ENCODE data around the gene CERS5. TPM values are rescaled to one million over a fixed set of nuclear protein-coding genes. Genes with fewer than 3 reads are reported as not detected.
"Not testable (repeated sequence)": the region's sequence is repeated elsewhere in the genome, so short reads cannot be mapped to it uniquely, and the experiment has no call there.

Gene CERS5
- total RNA-seq, 1 donor from 2014 or later = 24.5 TPM

DNA sequence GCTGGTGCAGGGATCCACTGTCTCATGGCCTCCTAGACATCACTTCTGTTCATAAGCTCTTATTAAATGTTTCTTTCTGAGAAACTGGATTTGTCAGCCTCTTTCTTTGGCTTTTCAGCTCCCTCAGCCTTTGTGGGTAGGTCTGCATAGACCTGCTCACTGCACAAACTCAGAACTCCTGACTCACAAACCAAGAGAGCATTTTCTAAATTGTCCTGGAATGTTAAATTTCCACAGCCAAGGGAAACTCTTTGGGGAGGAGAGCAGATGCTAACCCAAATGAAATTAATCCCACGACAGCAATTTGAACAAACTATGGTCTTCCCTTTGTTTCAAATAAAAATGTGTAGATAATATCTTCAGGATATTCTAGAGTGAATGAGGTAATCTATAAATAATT lies 19.5 kb upstream of the CERS5 start:
- DNase-seq = no peak

DNA sequence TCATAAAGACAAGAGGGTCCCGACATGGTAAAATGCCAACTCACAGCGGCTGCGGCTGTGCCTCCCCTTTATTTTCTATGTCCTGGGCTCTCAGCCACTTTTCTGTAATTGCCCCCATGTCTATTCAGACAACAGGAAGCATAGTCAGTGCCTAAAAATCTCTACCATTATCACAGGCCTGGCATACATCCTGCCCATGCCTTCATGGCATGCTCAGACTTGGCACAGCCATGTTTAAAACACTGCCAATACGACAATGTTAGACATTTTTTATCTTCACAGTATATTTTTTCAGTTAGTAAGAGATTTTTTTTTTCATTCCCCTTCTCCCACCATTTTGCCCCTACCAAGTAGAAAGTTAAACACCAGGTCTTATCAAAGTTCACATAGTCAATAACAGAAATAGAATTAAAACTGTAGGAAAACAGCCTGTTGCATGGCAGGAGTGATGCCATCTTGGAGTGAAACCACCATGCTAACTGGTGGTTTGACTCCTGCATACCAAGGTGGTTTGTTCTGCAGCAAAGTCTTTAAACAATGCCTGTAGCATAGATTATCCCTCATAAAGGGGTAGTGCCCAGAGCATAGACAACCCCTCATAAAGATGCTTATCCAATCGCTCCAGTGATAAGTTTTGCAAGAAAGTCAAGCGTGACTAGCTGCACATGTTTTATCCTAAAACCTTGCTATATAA lies 18.9 kb upstream of the CERS5 start:
- peak; percentile 85 for DNase-seq

DNA sequence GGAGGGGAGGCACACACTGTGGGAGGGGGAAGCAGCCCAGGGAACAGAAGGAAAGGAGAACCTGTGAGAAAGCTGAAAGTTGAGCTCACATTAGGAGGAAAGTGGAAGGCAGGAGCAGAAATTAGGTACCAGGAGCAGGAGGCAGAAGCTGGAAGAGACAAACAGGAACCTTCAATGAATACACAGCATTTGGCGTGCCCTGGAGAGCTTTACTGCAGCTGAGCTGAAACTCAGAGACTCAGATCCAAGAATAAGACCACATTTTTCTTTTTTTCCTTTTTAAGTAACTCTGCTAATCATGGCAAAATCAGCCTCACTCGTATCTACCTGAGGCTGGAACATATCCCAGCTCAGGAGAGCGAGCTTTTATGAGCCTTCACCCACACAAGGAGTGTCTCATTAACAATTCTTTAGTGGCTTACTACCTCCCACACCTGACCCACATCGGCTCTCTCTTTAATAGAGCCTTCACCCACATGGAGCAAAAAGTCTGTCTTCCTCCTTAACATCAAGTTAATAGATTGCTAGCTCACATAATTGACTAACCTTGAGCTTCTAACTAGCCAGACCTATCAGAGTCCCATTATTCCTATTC lies 18.2 kb upstream of the CERS5 start:
- no peak for DNase-seq

GRCh38 chr12:50184261-50184660 lies 17.1 kb upstream of the CERS5 start:
- no peak for DNase-seq

DNA sequence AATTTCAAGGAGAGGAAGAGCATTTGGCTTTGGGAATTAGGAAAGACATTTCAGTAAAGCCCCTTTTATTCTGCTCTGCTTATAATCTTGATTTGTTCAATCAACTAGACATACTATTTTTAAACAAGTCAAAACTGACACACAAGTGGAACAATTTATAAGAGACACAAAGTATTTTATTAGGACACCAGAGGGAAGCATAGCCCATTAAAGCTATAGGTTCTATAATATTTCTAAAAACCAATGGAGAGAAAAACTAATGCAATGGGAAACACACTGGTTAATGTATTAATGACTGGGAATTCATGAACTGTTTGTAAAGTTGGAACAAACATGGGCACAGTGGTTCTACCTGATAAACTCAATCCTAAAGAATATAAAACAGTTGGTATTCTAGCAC lies 15.3 kb upstream of the CERS5 start:
- no peak for DNase-seq

DNA sequence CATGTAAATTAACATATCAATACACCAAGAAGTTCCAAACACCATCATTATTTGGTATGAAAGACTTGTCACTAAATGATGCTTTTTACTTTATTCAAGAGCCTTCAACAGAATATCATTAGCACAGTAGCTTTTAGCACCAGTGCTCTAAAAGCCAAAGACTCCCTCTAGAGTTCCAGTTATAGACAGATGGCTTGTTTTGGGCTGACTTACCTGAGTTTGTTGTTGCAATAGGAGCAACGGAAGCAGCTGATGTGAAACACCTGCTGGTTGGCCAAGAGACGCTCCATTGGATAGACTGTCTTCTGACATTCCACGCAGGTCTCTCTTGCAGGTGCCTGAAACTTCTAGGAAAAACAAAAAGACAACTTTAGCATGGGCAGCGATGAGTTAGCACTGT lies 14.5 kb upstream of the CERS5 start:
- DNase-seq = no peak

GRCh38 chr12:50175716-50176026 lies 8.5 kb upstream of the CERS5 start:
- DNase-seq = no peak

DNA sequence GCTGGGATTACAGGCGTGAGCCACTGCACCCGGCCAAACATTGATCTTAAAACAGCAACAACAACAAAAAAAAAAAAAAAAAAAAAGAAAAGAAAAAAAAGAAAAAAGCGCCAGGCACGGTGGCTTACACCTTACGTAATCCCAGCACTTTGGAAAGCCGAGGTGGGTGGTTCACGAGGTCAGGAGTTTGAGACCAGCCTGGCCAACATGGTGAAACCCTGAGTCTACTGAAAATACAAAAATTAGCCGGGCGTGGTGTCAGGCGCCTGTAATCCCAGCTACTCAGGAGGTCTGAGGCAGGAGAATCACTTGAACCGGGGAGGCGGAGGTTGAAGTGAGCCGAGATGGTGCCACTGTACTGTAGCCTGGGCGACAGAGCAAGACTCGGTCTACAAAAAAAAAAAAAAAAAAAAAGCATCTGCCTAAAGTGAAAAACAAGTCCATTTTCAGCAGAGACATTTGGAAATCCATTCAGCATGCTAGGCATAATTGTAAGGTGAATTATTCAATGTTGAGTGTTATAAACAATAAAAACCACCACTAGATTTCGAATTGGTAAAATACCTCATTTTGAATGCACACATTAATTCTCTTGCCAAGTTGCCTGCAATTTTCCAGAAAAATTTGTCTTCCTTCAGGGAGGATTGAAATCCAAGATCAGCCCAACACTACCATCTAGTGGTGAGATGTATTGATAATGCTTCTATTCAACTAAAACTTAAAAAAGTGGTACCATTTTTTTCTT lies 8.0 kb upstream of the CERS5 start:
- DNase-seq = peak; percentile 89

GRCh38 chr12:50166799-50167048 lies 445 bp downstream of the CERS5 start:
- DNase-seq = no peak

- no peak for DNase-seq
These were observed 2.2 kb downstream of the CERS5 start for GRCh38 chr12:50164963-50165362.

- no peak for DNase-seq
These were observed 4.9 kb downstream of the CERS5 start for GRCh38 chr12:50162230-50162629.

- DNase-seq = no peak
These were observed 6.5 kb downstream of the CERS5 start for GRCh38 chr12:50160643-50161042.

GRCh38 chr12:50157259-50157658 lies 9.9 kb downstream of the CERS5 start:
- no peak for DNase-seq

DNA sequence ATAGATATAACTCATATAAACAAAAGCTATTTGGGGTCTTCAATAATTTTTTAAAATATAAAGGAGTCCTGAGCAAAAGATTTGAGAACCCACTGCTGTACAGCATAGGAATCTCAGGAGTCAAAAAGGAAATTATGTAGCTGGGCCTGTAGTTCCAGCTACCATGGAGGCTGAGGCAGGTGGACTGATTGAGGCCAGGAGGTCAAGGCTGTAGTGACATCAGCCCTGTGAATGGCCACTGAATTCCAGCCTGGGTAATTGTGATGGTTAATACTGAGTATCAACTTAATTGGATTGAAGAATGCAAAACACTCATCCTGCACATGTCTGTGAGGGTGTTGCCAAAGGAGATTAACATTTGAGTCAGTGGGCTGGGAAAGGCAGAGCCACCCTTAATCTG lies 10.5 kb downstream of the CERS5 start:
- no peak for DNase-seq

DNA sequence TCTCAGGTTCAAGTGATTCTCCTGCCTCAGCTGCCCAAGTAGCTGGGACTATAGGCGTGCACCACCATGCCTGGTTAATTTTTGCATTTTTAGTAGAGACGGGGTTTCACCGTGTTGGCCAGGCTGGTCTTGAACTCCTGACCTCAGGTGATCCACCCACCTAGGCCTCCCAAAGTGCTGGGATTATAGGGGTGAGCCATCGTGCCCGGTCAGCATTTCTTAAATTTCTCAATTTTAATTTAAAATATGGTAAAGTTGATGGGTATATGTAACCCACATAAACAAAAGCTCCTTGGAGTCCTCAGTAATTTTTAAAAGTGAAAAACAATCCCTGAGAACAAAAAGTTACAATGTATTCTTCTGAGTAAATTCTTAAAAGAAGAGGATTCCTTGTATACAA lies 12.2 kb downstream of the CERS5 start:
- DNase-seq = not testable (repeated sequence)

GRCh38 chr12:50151047-50151687 lies 16.0 kb downstream of the CERS5 start:
- no peak for DNase-seq

DNA sequence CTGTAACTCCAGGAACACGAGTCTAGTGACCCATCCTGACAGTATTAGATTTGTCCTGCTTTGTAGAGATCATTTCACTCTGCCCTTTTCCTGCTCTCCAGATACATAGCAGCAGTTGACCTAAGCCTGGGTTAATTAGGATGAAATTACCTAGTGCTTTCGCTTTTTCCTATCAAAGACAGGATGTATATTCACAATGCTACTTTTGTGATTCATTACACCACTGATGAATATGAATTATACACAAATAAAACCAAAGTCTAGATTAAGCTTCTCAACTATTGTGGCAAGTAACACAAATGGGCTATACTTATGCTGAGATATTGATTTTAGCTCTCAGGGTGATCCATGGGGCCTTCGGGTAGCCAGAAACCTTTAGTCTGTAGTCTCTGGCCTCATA lies 17.9 kb downstream of the CERS5 start:
- DNase-seq = peak; percentile 35

DNA sequence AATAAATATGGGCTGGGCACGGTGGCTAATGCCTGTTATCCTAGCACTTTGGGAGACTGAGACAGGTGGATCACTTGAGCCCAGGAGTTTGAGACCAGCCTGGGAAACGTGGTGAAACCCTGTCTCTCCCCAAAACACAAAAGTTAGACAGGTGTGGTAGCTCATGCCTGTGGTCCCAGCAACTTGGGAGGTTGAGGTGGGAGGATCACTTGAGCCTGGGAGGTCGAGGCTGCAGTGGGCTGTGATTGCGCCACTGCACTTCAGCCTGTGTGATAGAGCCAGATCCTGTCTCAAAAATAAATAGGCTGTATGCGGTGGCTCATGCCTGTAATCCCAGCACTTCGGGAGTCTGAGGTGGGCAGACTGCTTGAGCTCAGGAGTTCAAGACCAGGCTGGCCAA lies 19.2 kb downstream of the CERS5 start:
- DNase-seq = not testable (repeated sequence)

- DNase-seq = no peak
These were observed 19.9 kb downstream of the CERS5 start for GRCh38 chr12:50147281-50147680.

DNA sequence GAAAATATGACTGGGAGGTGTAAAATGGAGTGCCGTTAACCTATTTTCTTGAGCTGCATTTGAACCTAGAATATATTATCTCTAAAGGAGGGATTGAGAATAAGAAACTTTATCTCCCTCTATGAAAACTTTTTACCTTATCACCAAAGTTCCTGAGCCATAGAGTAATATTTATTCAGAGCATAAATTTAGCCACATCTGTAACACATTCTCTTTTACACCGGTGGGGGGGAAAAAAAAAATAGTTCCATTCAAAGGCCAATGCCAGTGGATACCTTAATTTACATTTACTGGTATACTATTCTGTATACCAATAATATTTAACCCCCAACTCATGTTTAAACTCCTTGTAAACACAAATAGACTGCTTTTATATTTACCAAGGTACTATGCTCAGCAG lies 21.7 kb downstream of the CERS5 start:
- no peak for DNase-seq

DNA sequence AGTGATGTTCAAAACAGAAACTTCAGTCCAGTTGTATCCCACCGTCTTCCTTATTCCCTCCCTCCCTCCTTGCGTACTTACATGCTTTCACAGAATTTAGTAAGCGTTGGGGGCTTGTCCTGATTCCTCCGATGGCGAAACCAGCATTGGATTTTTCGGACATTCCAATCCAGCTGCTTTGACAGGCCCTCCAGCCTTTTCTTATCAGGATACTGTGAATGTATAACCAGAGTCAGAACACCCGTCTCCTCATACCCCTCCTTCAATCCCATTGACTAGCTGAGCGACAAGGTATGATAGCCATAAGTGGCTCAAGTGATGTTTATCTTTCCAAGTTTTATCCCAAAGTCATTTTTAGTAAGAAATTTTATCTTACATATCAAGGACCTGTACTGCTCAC lies 24.2 kb downstream of the CERS5 start:
- DNase-seq = no peak

GRCh38 chr12:50132505-50133135 lies 34.5 kb downstream of the CERS5 start:
- DNase-seq = peak; percentile 80

- no peak for DNase-seq
These were observed 37.9 kb downstream of the CERS5 start for GRCh38 chr12:50129290-50129689.

- DNase-seq = no peak
These were observed 39.6 kb downstream of the CERS5 start for GRCh38 chr12:50127546-50127945.
